Measurements from ENCODE around the gene TMEM236. TPM values are rescaled to one million over a fixed set of nuclear protein-coding genes. Genes with fewer than 3 reads are reported as not detected.

TMEM236 gene
- total RNA-seq, 1 donor from 2014 or later = 0.49 TPM

GRCh38 chr10:17737027-17737965, 14.7 kb upstream of the TMEM236 start:
- intact Hi-C loops (cut with DNase I) = no loop called here
- DNase-seq (ENCODE audit: low spot score) = no peak
- no peak for ATAC-seq

- intact Hi-C loops (cut with DNase I) = loop anchor here (5.0 kb wide), 1 partner anchor 133 kb away; no protein-coding TSS in a partner anchor
- ATAC-seq = no peak
- no peak for DNase-seq (ENCODE audit: low spot score)
Observed at GRCh38 chr10:17740668-17741067, 11.3 kb upstream of the TMEM236 start.

GRCh38 chr10:17742918-17743317, 9.1 kb upstream of the TMEM236 start:
- DNase-seq (ENCODE audit: low spot score) (peak; percentile 84), ATAC-seq (peak; percentile 15)
- intact Hi-C loops (cut with DNase I) = loop anchor here (5.0 kb wide), 1 partner anchor 136 kb away; no protein-coding TSS in a partner anchor

- no peak for ATAC-seq
- DNase-seq (ENCODE audit: low spot score) = no peak
- intact Hi-C loops (cut with DNase I) = loop anchor here (5.0 kb wide), 1 partner anchor 136 kb away; no protein-coding TSS in a partner anchor
Observed at GRCh38 chr10:17743437-17743836, 8.6 kb upstream of the TMEM236 start.

- ATAC-seq (peak; percentile 45), DNase-seq (ENCODE audit: low spot score) (no peak)
- intact Hi-C loops (cut with DNase I) = loop anchor here (5.0 kb wide), 1 partner anchor 137 kb away; no protein-coding TSS in a partner anchor
Observed at GRCh38 chr10:17744341-17744861, 7.6 kb upstream of the TMEM236 start.

GRCh38 chr10:17747883-17748550, 4.0 kb upstream of the TMEM236 start:
- ATAC-seq (no peak), DNase-seq (ENCODE audit: low spot score) (no peak)
- intact Hi-C loops (cut with DNase I) = no loop called here

- no peak for ATAC-seq
- intact Hi-C loops (cut with DNase I) = no loop called here
- no peak for DNase-seq (ENCODE audit: low spot score)
Observed at GRCh38 chr10:17749890-17750289, 2.1 kb upstream of the TMEM236 start.

- no peak for DNase-seq (ENCODE audit: low spot score)
- no peak for ATAC-seq
- intact Hi-C loops (cut with DNase I) = no loop called here
Observed at GRCh38 chr10:17756557-17757217, 4.7 kb downstream of the TMEM236 start.

- DNase-seq (ENCODE audit: low spot score) (no peak), ATAC-seq (no peak)
- intact Hi-C loops (cut with DNase I) = no loop called here
Observed at GRCh38 chr10:17758200-17758599, 6.2 kb downstream of the TMEM236 start.

GRCh38 chr10:17758896-17759295, 6.9 kb downstream of the TMEM236 start:
- DNase-seq (ENCODE audit: low spot score) (no peak), ATAC-seq (no peak)
- intact Hi-C loops (cut with DNase I) = no loop called here

GRCh38 chr10:17764142-17764541, 12.1 kb downstream of the TMEM236 start:
- intact Hi-C loops (cut with DNase I) = no loop called here
- no peak for DNase-seq (ENCODE audit: low spot score)
- ATAC-seq = no peak

GRCh38 chr10:17765602-17766001, 13.6 kb downstream of the TMEM236 start:
- ATAC-seq (no peak), DNase-seq (ENCODE audit: low spot score) (no peak)
- intact Hi-C loops (cut with DNase I) = no loop called here

GRCh38 chr10:17766731-17767130, 14.7 kb downstream of the TMEM236 start:
- intact Hi-C loops (cut with DNase I) = no loop called here
- DNase-seq (ENCODE audit: low spot score) (no peak), ATAC-seq (no peak)

- ATAC-seq = peak; percentile 44
- no peak for DNase-seq (ENCODE audit: low spot score)
- intact Hi-C loops (cut with DNase I) = no loop called here
Observed at GRCh38 chr10:17768496-17768895, 16.5 kb downstream of the TMEM236 start.

GRCh38 chr10:17768957-17769356, 17.0 kb downstream of the TMEM236 start:
- no peak for ATAC-seq
- DNase-seq (ENCODE audit: low spot score) = no peak
- intact Hi-C loops (cut with DNase I) = no loop called here

GRCh38 chr10:17771017-17771416, 19.0 kb downstream of the TMEM236 start:
- ATAC-seq (no peak), DNase-seq (ENCODE audit: low spot score) (no peak)
- intact Hi-C loops (cut with DNase I) = no loop called here

- peak; percentile 20 for ATAC-seq
- DNase-seq (ENCODE audit: low spot score) = no peak
Observed at GRCh38 chr10:17779784-17780183, 27.8 kb downstream of the TMEM236 start.

GRCh38 chr10:17780727-17781126, 28.7 kb downstream of the TMEM236 start:
- DNase-seq (ENCODE audit: low spot score) (no peak), ATAC-seq (no peak)
- intact Hi-C loops (cut with DNase I) = no loop called here

More at GRCh38 chr10:17779784-17780183, 27.8 kb downstream of the TMEM236 start:
- intact Hi-C loops (cut with DNase I) = no loop called here

- DNase-seq (ENCODE audit: low spot score) = no peak
- intact Hi-C loops (cut with DNase I) = no loop called here
- no peak for ATAC-seq
Observed at GRCh38 chr10:17781856-17782255, 29.9 kb downstream of the TMEM236 start.

Data from sciatic nerve (tissue), 2 donors.